NCI-H1048 (cell line): ENCODE results near the gene TGM3.

Experiments used
- DNase-seq: peaks from one replicate; lab custom pipeline; 2025; lab: John Stamatoyannopoulos, UW

TGM3 gene

GRCh38 chr20:2283706-2284423, 11.9 kb upstream of the TGM3 start:
- DNase-seq = no peak

GRCh38 chr20:2285193-2285592, 10.6 kb upstream of the TGM3 start:
- DNase-seq = no peak

GRCh38 chr20:2285613-2286012, 10.2 kb upstream of the TGM3 start:
- DNase-seq = no peak

- DNase-seq = no peak
These were observed 8.3 kb upstream of the TGM3 start for GRCh38 chr20:2287504-2287903.

- DNase-seq = no peak
These were observed 6.3 kb upstream of the TGM3 start for GRCh38 chr20:2289475-2289874.

GRCh38 chr20:2290486-2290885, 5.3 kb upstream of the TGM3 start:
- DNase-seq = no peak

- DNase-seq = no peak
These were observed 3.2 kb upstream of the TGM3 start for GRCh38 chr20:2292416-2293110.

- DNase-seq = no peak
These were observed 2.3 kb upstream of the TGM3 start for GRCh38 chr20:2293486-2293885.

- no peak for DNase-seq
These were observed 1.8 kb upstream of the TGM3 start for GRCh38 chr20:2293971-2294370.

GRCh38 chr20:2295286-2295685, 515 bp upstream of the TGM3 start:
- DNase-seq = no peak

- no peak for DNase-seq
These were observed 939 bp downstream of the TGM3 start for GRCh38 chr20:2296524-2297356.

GRCh38 chr20:2297357-2297728, 1.5 kb downstream of the TGM3 start:
- DNase-seq = no peak

GRCh38 chr20:2298116-2298515, 2.3 kb downstream of the TGM3 start:
- DNase-seq = no peak

GRCh38 chr20:2298701-2299100, 2.9 kb downstream of the TGM3 start:
- DNase-seq = no peak

- no peak for DNase-seq
These were observed 3.5 kb downstream of the TGM3 start for GRCh38 chr20:2299301-2299700.

GRCh38 chr20:2300002-2300401, 4.2 kb downstream of the TGM3 start:
- DNase-seq = no peak

GRCh38 chr20:2300420-2300819, 4.6 kb downstream of the TGM3 start:
- no peak for DNase-seq

- DNase-seq = no peak
These were observed 5.4 kb downstream of the TGM3 start for GRCh38 chr20:2301164-2301622.

GRCh38 chr20:2302384-2303060, 6.7 kb downstream of the TGM3 start:
- DNase-seq = no peak

GRCh38 chr20:2303673-2304072, 7.9 kb downstream of the TGM3 start:
- DNase-seq = no peak

- no peak for DNase-seq
These were observed 8.4 kb downstream of the TGM3 start for GRCh38 chr20:2304180-2304579.

GRCh38 chr20:2305029-2305428, 9.2 kb downstream of the TGM3 start:
- DNase-seq = no peak
